HepG2 (cell line): ENCODE measurements around the gene SLC13A3. TPM values are rescaled to one million over a fixed set of nuclear protein-coding genes. Genes with fewer than 3 reads are reported as not detected.

Experiments
- ATM ChIP-seq: fragments of 450-650 bp; IDR thresholded peaks from 2 replicates; pipeline ENCODE4 v1.7.1; 2017; ENCODE audit warnings: mild to moderate bottlenecking, borderline replicate concordance
- CENPBD1 ChIP-seq: sonication (generic); formaldehyde crosslinking; IDR thresholded peaks from 2 replicates; pipeline ENCODE4 v1.8.0; 2022; ENCODE audit warnings: missing genetic modification reagents, low read depth, mild to moderate bottlenecking, borderline replicate concordance
- DNMT3B ChIP-seq: conservative IDR thresholded peaks from 2 replicates; pipeline ENCODE4 v1.6.1; 2016; ENCODE audit warnings: missing biosample characterization, control low read depth
- ELF4 ChIP-seq: sonication (generic); formaldehyde crosslinking; IDR thresholded peaks from 2 replicates; pipeline ENCODE4 v1.5.0; 2020; ENCODE audit warnings: missing genetic modification reagents, mild to moderate bottlenecking, moderate library complexity, borderline replicate concordance
- ELK4 ChIP-seq: sonication (generic); formaldehyde crosslinking; IDR thresholded peaks from 2 replicates; pipeline ENCODE4 v1.9.0; 2021; ENCODE audit warnings: missing genetic modification reagents, borderline replicate concordance
- EP300 ChIP-seq, 3 experiments: sonication (generic) in 1 of 3; formaldehyde crosslinking in 1 of 3; IDR thresholded peaks; 2 replicates each; pipeline versions ENCODE4 v1.5.1 to v1.6.1; 2011 to 2020; ENCODE audit warnings: low read depth in 2 of 3, low read length in 2 of 3, borderline replicate concordance in 1 of 3, improper control_type of control experiment in 1 of 3, mild to moderate bottlenecking in 1 of 3, missing genetic modification reagents in 1 of 3, moderate library complexity in 1 of 3
- FOXK1 ChIP-seq: sonication (generic); formaldehyde crosslinking; IDR thresholded peaks from 2 replicates; pipeline ENCODE4 v1.4.0; 2020; ENCODE audit warnings: low read depth, missing genetic modification reagents, borderline replicate concordance
- KMT2A ChIP-seq: sonication (generic); formaldehyde crosslinking; IDR thresholded peaks from 2 replicates; pipeline ENCODE4 v1.4.0; 2020; ENCODE audit warnings: missing genetic modification reagents
- NKX3-1 ChIP-seq: sonication (generic); formaldehyde crosslinking; IDR thresholded peaks from 2 replicates; pipeline ENCODE4 v1.5.0; 2020; ENCODE audit warnings: missing genetic modification reagents
- STAG1 ChIP-seq: sonication (generic); formaldehyde crosslinking; IDR thresholded peaks from 2 replicates; pipeline ENCODE4 v1.4.0; 2020; ENCODE audit warnings: missing genetic modification reagents
- TRIM22 ChIP-seq: fragments of 450-650 bp; IDR thresholded peaks from 2 replicates; pipeline ENCODE4 v1.6.1; 2017
- YY1 ChIP-seq: IDR thresholded peaks from 2 replicates; pipeline ENCODE4 v1.6.1; 2011; ENCODE audit warnings: low read length, low read depth, moderate library complexity, mild to moderate bottlenecking; ENCODE audit not compliant: insufficient read depth, insufficient replicate concordance
- ZMAT3 ChIP-seq: sonication (generic); formaldehyde crosslinking; conservative IDR thresholded peaks from 2 replicates; pipeline ENCODE4 v1.7.0; 2021; ENCODE audit warnings: missing genetic modification reagents
- ZNF260 ChIP-seq: sonication (generic); formaldehyde crosslinking; IDR thresholded peaks from 2 replicates; pipeline ENCODE4 v1.4.0; 2020; ENCODE audit warnings: missing genetic modification reagents, low read depth, mild to moderate bottlenecking, borderline replicate concordance
- ZNF331 ChIP-seq: sonication (generic); formaldehyde crosslinking; IDR thresholded peaks from 2 replicates; pipeline ENCODE4 v1.4.0; 2020; ENCODE audit warnings: missing genetic modification reagents
- ZNF34 ChIP-seq: sonication (generic); formaldehyde crosslinking; IDR thresholded peaks from 2 replicates; pipeline ENCODE4 v1.4.0; 2020; ENCODE audit warnings: mild to moderate bottlenecking, missing genetic modification reagents, borderline replicate concordance
- ZNF362 ChIP-seq: sonication (generic); formaldehyde crosslinking; IDR thresholded peaks from 2 replicates; pipeline ENCODE4 v1.4.0; 2020; ENCODE audit warnings: missing genetic modification reagents, mild to moderate bottlenecking, borderline replicate concordance
- ZNF614 ChIP-seq: IDR thresholded peaks from 2 replicates; pipeline ENCODE4 v1.6.1; 2018; ENCODE audit warnings: missing biosample characterization, missing genetic modification reagents, inconsistent platforms, borderline replicate concordance
- ZNF737 ChIP-seq: sonication (generic); formaldehyde crosslinking; IDR thresholded peaks from 2 replicates; pipeline ENCODE4 v1.5.0; 2020; ENCODE audit warnings: missing genetic modification reagents, mild to moderate bottlenecking, borderline replicate concordance
- ZNF782 ChIP-seq: sonication (generic); formaldehyde crosslinking; IDR thresholded peaks from 2 replicates; pipeline ENCODE4 v1.4.0; 2020; ENCODE audit warnings: missing genetic modification reagents, mild to moderate bottlenecking, borderline replicate concordance
- ZSCAN21 ChIP-seq: sonication (generic); formaldehyde crosslinking; IDR thresholded peaks from 2 replicates; pipeline ENCODE4 v1.8.0; 2022; ENCODE audit warnings: mild to moderate bottlenecking, missing genetic modification reagents, moderate library complexity, borderline replicate concordance
- ZSCAN31 ChIP-seq: sonication (generic); formaldehyde crosslinking; IDR thresholded peaks from 2 replicates; pipeline ENCODE4 v1.5.0; 2020; ENCODE audit warnings: low read depth, mild to moderate bottlenecking, missing genetic modification reagents
- ZUFSP ChIP-seq: sonication (generic); formaldehyde crosslinking; IDR thresholded peaks from 2 replicates; pipeline ENCODE4 v1.9.0; 2021; ENCODE audit warnings: missing genetic modification reagents, mild to moderate bottlenecking, borderline replicate concordance
- polyA plus RNA-seq, 8 experiments: library from polyadenylated mRNA; depleted of rRNA in 3 of 8; stranded (reverse) in 7 of 8; unstranded in 1 of 8; fragments of >200 nt; fragmentation: Illumina TruSeq in 4 of 8; extraction: Trizol in 4 of 8; gene quantifications; 2 replicates each; pipeline versions ENCODE4 v1.2.1 to v1.2.3, GENCODE V29; 2011 to 2016; ENCODE audit warnings: low read depth in 4 of 8, missing spikeins in 1 of 8, mixed read lengths in 1 of 8; ENCODE audit not compliant: insufficient read depth in 1 of 8
- total RNA-seq, 5 experiments: library from RNA; depleted of rRNA; stranded (reverse); fragments of >200 nt; fragmentation: Illumina TruSeq; extraction: Trizol; gene quantifications; 2 replicates each; pipeline ENCODE4 v1.2.3, GENCODE V29; 2016; ENCODE audit warnings: low read depth in 1 of 5

SLC13A3 gene
- total and polyA plus RNA-seq, 2 of the 13 experiments (the other 11 are each of a cell fraction or from before 2014, with no cell fraction given), result 66.5 to 76.0 TPM

GRCh38 chr20:46631212-46631869 is 19.9 kb downstream of the SLC13A3 start (continued):
- TF ChIP-seq ELF4 (CRISPR knock-in tag) (no peak), STAG1 (CRISPR knock-in tag) (no peak), ZMAT3 (CRISPR knock-in tag) (peak; percentile 70; the same call in 1 of the 2 replicates), ZNF614 (peak; percentile 39; the same call in 1 of the 2 replicates), ZSCAN21 (CRISPR knock-in tag) (no peak), KMT2A (CRISPR knock-in tag) (no peak), ELK4 (CRISPR knock-in tag) (no peak), ATM (no peak), ZNF362 (CRISPR knock-in tag) (no peak), TRIM22 (no peak), FOXK1 (CRISPR knock-in tag) (peak; percentile 79; the same call in 1 of the 2 replicates), CENPBD1 (CRISPR knock-in tag) (no peak), ZSCAN31 (CRISPR knock-in tag) (no peak), YY1 (peak; percentile 50), ZUFSP (CRISPR knock-in tag) (no peak), ZNF34 (CRISPR knock-in tag) (no peak), ZNF331 (CRISPR knock-in tag) (peak; percentile 72), EP300 (IDR thresholded peaks at IDR 0.05; ENCODE audit: low read depth in 2 of 2, low read length in 2 of 2) (peak in 1 of 2 experiments; percentile 90; a peak in 2 of 4 replicates), EP300 (CRISPR knock-in tag; IDR thresholded peaks at IDR 0.05; ENCODE audit: borderline replicate concordance) (peak; percentile 90; the same call in 1 of the 2 replicates), DNMT3B (peak; percentile 74; the same call in 1 of the 2 replicates), ZNF260 (CRISPR knock-in tag) (no peak), ZNF782 (no peak), NKX3-1 (CRISPR knock-in tag) (no peak), ZNF737 (CRISPR knock-in tag) (no peak)
